IMR-90 (cell line): ENCODE results near the gene ISCA1.

ENCODE experiments used
- BHLHE40 ChIP-seq: fragments of 150-350 bp; IDR thresholded peaks from 2 replicates; pipeline ENCODE4 v1.6.1; 2016; ENCODE audit warnings: mild to moderate bottlenecking, low read depth, low read length
- CEBPB ChIP-seq: IDR thresholded peaks from 2 replicates; pipeline ENCODE4 v1.6.1; 2012; ENCODE audit warnings: low read depth, low read length, improper control_type of control experiment
- CHD1 ChIP-seq: IDR thresholded peaks from 2 replicates; pipeline ENCODE4 v1.6.1; 2012; ENCODE audit warnings: low read depth, low read length, improper control_type of control experiment
- FOS ChIP-seq: fragments of 150-350 bp; IDR thresholded peaks from 2 replicates; pipeline ENCODE4 v1.6.1; 2016; ENCODE audit warnings: low read depth, low read length
- MXI1 ChIP-seq: IDR thresholded peaks from 2 replicates; pipeline ENCODE4 v1.6.1; 2012; ENCODE audit warnings: low read depth, mild to moderate bottlenecking, low read length, moderate library complexity, borderline replicate concordance
- POLR2A ChIP-seq: IDR thresholded peaks from 2 replicates; pipeline ENCODE4 v1.6.1; 2012; ENCODE audit warnings: mild to moderate bottlenecking, low read depth, low read length
- RFX5 ChIP-seq: IDR thresholded peaks from 2 replicates; pipeline ENCODE4 v1.8.0; 2012; ENCODE audit warnings: low read depth, mild to moderate bottlenecking, low read length, moderate library complexity
- SMC3 ChIP-seq: fragments of 150-350 bp; IDR thresholded peaks from 2 replicates; pipeline ENCODE4 v1.6.1; 2016; ENCODE audit warnings: low read depth, mild to moderate bottlenecking, antibody characterized with exemption, low read length, moderate library complexity
- TF ChIP-seq, protein P1 (sequence below): conservative IDR thresholded peaks from 2 replicates; pipeline ENCODE4 v1.5.1; 2012; ENCODE audit warnings: mild to moderate bottlenecking, low read depth, low read length, improper control_type of control experiment
- TF ChIP-seq, protein P2 (sequence below): fragments of 150-350 bp; IDR thresholded peaks from 2 replicates; pipeline ENCODE4 v1.6.1; 2017; ENCODE audit warnings: mild to moderate bottlenecking, antibody characterized with exemption, low read length, low read depth

DNA sequence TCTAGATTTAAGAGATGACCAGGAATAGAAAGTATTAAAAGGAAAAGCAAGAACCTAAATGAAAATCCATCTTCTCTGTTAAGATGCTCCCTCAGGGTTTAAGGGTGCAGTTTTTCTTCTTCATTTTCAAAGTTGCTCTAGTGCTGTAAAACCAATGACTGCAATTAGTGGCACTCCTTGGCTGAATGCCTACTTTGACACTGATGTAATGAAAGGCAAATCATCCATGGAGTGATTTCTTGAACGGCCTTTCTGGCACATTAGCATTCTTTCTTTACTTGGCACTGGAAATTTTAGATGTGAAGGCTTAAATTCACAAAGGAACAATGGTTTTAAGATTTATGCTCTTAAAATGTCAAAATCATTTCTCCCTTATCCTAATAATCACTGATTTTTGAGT is 19.3 kb upstream of the ISCA1 start:
- TF ChIP-seq MXI1, result no peak
- TF ChIP-seq, protein P1, sequence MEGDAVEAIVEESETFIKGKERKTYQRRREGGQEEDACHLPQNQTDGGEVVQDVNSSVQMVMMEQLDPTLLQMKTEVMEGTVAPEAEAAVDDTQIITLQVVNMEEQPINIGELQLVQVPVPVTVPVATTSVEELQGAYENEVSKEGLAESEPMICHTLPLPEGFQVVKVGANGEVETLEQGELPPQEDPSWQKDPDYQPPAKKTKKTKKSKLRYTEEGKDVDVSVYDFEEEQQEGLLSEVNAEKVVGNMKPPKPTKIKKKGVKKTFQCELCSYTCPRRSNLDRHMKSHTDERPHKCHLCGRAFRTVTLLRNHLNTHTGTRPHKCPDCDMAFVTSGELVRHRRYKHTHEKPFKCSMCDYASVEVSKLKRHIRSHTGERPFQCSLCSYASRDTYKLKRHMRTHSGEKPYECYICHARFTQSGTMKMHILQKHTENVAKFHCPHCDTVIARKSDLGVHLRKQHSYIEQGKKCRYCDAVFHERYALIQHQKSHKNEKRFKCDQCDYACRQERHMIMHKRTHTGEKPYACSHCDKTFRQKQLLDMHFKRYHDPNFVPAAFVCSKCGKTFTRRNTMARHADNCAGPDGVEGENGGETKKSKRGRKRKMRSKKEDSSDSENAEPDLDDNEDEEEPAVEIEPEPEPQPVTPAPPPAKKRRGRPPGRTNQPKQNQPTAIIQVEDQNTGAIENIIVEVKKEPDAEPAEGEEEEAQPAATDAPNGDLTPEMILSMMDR, result no peak
- no peak for TF ChIP-seq POLR2A
- no peak for TF ChIP-seq BHLHE40
- TF ChIP-seq, protein P2, sequence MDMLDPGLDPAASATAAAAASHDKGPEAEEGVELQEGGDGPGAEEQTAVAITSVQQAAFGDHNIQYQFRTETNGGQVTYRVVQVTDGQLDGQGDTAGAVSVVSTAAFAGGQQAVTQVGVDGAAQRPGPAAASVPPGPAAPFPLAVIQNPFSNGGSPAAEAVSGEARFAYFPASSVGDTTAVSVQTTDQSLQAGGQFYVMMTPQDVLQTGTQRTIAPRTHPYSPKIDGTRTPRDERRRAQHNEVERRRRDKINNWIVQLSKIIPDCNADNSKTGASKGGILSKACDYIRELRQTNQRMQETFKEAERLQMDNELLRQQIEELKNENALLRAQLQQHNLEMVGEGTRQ, result no peak
- TF ChIP-seq SMC3, result no peak
- no peak for TF ChIP-seq CEBPB
- TF ChIP-seq RFX5, result no peak
- TF ChIP-seq CHD1, result no peak
- no peak for TF ChIP-seq FOS
